GM13977 (cell line): ENCODE results near the gene NAV3.

Source experiments
- DNase-seq: peaks from one replicate; pipeline ENCODE4 v3.0.0; 2012; ENCODE audit warnings: low spot score
- in situ Hi-C: fragments of 300-500 bp; cut with MboI; formaldehyde crosslinking; loops from one replicate; pipeline ENCODE4 v1.12.0; 2022; ENCODE audit warnings: low sequenced_read_pairs, low pct_unique_long_range_greater_than_20kb, mixed read lengths, inconsistent platforms; ENCODE audit not compliant: unreplicated experiment
- TF ChIP-seq, protein P1 (sequence below): IDR thresholded peaks from 2 replicates; pipeline ENCODE4 v1.5.1; 2012; ENCODE audit warnings: mild to moderate bottlenecking, control low read depth; ENCODE audit not compliant: insufficient read depth; ENCODE audit errors: extremely low read depth, missing control alignments

NAV3 gene

DNA sequence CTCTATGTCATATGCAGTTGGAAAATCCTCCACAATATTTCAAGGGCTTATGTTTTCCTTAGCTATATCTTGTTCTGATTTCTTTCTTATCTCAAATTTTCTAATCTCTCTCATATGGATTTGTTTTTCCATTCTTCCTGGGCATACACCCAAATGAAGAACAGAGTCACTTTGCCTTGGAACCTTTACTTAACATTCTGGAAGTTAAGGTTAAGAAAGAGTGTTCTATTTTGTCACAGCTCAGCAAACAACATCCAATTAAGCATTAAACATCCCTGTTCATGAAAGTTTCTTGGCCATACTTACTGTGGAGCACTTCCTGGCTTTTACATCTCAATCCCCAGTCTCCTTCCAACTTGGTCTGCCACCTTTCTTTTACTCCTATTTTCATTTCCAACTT lies 5.3 kb downstream of the NAV3 start:
- in situ Hi-C loops = no loop called here
- TF ChIP-seq, protein P1, sequence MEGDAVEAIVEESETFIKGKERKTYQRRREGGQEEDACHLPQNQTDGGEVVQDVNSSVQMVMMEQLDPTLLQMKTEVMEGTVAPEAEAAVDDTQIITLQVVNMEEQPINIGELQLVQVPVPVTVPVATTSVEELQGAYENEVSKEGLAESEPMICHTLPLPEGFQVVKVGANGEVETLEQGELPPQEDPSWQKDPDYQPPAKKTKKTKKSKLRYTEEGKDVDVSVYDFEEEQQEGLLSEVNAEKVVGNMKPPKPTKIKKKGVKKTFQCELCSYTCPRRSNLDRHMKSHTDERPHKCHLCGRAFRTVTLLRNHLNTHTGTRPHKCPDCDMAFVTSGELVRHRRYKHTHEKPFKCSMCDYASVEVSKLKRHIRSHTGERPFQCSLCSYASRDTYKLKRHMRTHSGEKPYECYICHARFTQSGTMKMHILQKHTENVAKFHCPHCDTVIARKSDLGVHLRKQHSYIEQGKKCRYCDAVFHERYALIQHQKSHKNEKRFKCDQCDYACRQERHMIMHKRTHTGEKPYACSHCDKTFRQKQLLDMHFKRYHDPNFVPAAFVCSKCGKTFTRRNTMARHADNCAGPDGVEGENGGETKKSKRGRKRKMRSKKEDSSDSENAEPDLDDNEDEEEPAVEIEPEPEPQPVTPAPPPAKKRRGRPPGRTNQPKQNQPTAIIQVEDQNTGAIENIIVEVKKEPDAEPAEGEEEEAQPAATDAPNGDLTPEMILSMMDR = no peak
- DNase-seq = no peak

DNA sequence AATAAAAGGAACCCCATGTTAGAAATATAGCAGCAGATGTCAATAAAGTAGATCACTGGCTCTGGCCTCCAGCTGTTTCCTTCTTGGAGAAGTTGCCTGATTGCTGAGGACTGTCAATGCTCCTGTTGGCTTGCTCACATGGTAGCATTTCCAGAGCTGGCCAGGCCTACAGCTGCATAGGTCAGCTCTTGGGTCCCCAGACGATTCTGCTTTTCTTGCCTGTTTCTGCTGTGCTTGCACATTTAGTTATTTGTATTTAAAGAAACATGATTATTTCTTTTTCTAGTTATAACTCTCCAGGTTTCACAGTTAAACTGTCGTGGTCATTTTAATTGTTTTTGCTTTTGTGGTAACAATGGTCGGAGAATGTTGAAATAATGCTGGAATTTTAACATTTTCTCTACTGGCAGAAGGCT lies 7.2 kb downstream of the NAV3 start:
- TF ChIP-seq, protein P1 = no peak
- DNase-seq = no peak
- in situ Hi-C loops = no loop called here

DNA sequence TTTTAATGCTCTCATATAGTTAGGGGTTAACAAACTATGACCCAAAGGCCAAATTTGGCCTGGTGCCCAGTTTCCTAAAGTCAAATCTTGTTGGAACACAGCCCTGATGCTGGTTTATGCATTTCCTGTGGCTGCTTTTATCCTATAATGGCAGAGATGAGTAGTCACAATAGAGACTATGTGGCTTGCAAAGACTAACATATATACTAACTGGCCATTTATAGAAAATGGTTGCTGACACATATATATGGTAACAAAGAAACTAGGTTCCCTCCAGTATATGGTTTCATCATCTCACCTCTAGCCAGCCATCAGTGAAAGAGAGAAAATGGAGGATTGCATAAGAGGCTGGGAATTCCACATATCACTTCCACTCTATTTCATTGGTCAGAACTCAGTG lies 10.8 kb downstream of the NAV3 start:
- in situ Hi-C loops = no loop called here
- no peak for DNase-seq

DNA sequence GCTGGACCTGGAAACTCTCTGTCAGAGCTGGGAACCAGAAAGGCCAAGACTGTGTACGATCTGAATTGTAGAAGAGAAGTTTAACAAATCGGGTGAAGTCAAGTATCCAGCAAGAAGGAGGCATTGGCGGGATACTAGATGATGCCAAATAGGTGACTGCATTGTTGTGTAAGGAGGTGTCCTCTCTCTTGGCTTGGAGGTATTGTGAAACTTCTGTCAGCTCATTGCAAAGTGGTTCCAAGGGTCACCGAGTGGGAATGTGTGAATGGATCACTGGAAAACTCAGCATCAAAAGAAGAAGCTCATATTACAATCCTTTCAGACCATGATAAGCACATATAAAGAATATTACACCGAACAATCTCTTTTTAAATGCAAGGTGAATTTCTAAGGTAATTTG lies 11.7 kb downstream of the NAV3 start:
- no peak for DNase-seq
- in situ Hi-C loops = no loop called here
- TF ChIP-seq, protein P1 = no peak

More for the DNA sequence above, 10.8 kb downstream of the NAV3 start:
- TF ChIP-seq, protein P1 = no peak

DNA sequence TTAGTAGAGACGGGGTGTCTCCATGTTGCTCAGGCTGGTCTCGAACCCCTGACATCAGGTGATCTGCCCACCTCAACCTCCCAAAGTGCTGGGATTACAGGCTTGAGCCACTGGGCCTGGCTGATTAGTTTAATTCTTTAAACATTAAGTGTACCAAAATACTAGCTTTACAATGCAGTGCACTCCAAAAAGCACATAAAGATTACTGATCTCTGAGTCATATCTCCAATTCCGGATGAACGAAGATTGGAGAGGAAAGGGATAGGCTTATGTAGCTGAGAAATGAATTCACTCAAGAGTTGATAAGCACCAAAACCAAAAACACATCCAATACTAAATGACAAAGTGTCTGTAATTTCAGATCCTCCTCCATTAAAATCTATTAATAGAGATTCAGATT lies 15.1 kb downstream of the NAV3 start:
- in situ Hi-C loops = no loop called here
- no peak for DNase-seq
- TF ChIP-seq, protein P1 = no peak

DNA sequence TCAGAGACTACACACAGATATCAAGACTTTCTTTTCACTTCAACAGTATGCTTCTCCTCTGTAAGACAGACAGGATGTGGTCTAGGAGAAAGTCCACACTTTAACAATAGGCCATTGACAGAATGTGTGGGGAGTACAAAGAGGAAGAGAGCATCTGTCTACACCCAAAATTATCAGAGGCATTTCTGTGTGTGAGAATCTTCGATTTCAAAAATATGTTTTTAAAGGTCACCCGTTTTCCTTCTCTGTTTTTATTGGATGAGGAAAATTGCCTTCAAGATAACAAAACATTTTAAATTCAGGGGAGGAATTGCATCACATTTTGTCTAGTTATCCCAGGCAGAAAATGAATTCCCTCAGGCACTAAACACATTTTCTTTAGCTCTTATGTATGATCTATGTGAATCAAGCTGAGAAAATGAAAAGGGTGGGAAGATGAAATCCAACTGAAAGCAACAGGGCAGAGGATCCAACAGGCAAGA lies 16.4 kb downstream of the NAV3 start:
- TF ChIP-seq, protein P1 = no peak
- DNase-seq = peak; percentile 50
- in situ Hi-C loops = no loop called here

DNA sequence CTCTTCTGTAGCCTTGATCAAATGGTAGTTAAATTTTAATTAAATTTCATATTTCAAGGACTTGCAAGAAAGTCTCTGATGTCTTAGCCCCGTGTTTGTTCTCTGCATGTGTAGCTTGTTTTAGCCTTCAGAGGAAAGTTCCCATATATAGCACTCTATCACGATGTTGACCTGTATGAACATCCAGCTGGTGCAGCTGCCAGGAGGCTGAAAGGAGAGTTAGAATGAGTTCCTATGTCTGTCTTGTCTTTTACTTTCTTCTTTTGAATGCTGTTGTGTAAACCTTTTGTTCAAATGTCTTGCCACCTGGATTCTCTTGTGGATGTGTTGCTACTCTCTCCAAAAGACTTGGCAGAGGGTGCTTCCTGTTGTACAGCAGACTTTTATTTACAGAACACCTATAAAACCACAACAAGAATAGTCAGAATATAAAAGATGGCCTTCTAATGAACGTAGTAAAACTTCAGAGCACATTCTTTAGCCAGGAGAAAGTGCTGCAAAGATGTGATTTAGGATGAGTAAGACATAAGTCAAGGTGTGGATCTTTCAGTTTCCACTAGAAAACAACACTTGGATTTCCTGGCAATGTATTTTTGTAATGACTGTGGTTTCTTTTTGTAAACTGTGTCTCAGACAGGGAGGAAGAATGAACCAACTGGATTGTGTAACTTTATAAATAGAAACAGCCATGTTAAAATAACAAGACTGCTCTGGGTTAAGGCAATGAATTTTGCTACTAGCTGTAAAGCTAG lies 17.2 kb downstream of the NAV3 start:
- TF ChIP-seq, protein P1 = no peak
- DNase-seq = no peak
- in situ Hi-C loops = no loop called here
